HG03571 (cell line): ENCODE results near the gene SCLT1.
"Not testable (repeated sequence)": the region's sequence is repeated elsewhere in the genome, so short reads cannot be mapped to it uniquely, and the experiment has no call there.

Experiments used
- ATAC-seq: cut with Tn5 transposase; IDR thresholded peaks from one replicate; pipeline ENCODE4 v1.9.1; 2021; ENCODE audit not compliant: unreplicated experiment

The SCLT1 gene

GRCh38 chr4:129077326-129077725 is 16.0 kb downstream of the SCLT1 start:
- no peak for ATAC-seq

- ATAC-seq, result not testable (repeated sequence)
These were observed 23.8 kb downstream of the SCLT1 start for GRCh38 chr4:129069537-129069936.

- no peak for ATAC-seq
These were observed 28.6 kb downstream of the SCLT1 start for GRCh38 chr4:129064717-129065116.

- ATAC-seq, result no peak
These were observed 29.7 kb downstream of the SCLT1 start for GRCh38 chr4:129063640-129064039.

GRCh38 chr4:129062580-129062979 is 30.8 kb downstream of the SCLT1 start:
- no peak for ATAC-seq

GRCh38 chr4:129059028-129059427 is 34.3 kb downstream of the SCLT1 start:
- ATAC-seq, result no peak

GRCh38 chr4:129046055-129046959 is 47.0 kb downstream of the SCLT1 start:
- ATAC-seq, result no peak

- no peak for ATAC-seq
These were observed 49.8 kb downstream of the SCLT1 start for GRCh38 chr4:129043523-129043922.

GRCh38 chr4:129040471-129040870 is 52.9 kb downstream of the SCLT1 start:
- ATAC-seq, result no peak

GRCh38 chr4:129037093-129037492 is 56.2 kb downstream of the SCLT1 start:
- no peak for ATAC-seq

- ATAC-seq, result no peak
These were observed 78.5 kb downstream of the SCLT1 start for GRCh38 chr4:129014566-129015509.

- ATAC-seq, result no peak
These were observed 85.2 kb downstream of the SCLT1 start for GRCh38 chr4:129008096-129008495.

GRCh38 chr4:128986908-128987307 is 106.4 kb downstream of the SCLT1 start:
- no peak for ATAC-seq

- ATAC-seq, result no peak
These were observed 107.3 kb downstream of the SCLT1 start for GRCh38 chr4:128986019-128986418.

GRCh38 chr4:128983771-128984485 is 109.4 kb downstream of the SCLT1 start:
- no peak for ATAC-seq

GRCh38 chr4:128981377-128981776 is 112.0 kb downstream of the SCLT1 start:
- ATAC-seq, result no peak

GRCh38 chr4:128980816-128981326 is 112.5 kb downstream of the SCLT1 start:
- no peak for ATAC-seq

- ATAC-seq, result no peak
These were observed 113.4 kb downstream of the SCLT1 start for GRCh38 chr4:128979934-128980333.

GRCh38 chr4:128978985-128979384 is 114.4 kb downstream of the SCLT1 start:
- ATAC-seq, result no peak

GRCh38 chr4:128974136-128974581 is 119.2 kb downstream of the SCLT1 start:
- no peak for ATAC-seq

GRCh38 chr4:128973384-128973783 is 120.0 kb downstream of the SCLT1 start:
- ATAC-seq, result no peak
